H9 (cell line): ENCODE data around the gene SHROOM1. TPM values are rescaled to one million over a fixed set of nuclear protein-coding genes. Genes with fewer than 3 reads are reported as not detected.
A peak's percentile ranks its signal among the peaks of the same experiment; 100 is the strongest.

Experiments
- DNase-seq: peaks from one replicate; pipeline ENCODE4 v3.0.0-alpha.2; 2017
- H2AFZ ChIP-seq: one replicate; pipeline ENCODE4 v1.6.1; 2013; ENCODE audit warnings: mild to moderate bottlenecking, low read length, control low read depth, moderate library complexity
- H2AK5ac ChIP-seq: 2 replicates; pipeline ENCODE4 v1.6.1; 2013; ENCODE audit warnings: low read length, control low read depth, mixed read lengths; ENCODE audit not compliant: insufficient read length
- H2BK120ac ChIP-seq: one replicate; pipeline ENCODE4 v1.6.1; 2013; ENCODE audit warnings: low read depth, mild to moderate bottlenecking, low read length, control low read depth, inconsistent platforms; ENCODE audit not compliant: poor library complexity, severe bottlenecking
- H2BK12ac ChIP-seq: 2 replicates; pipeline ENCODE4 v1.6.1; 2013; ENCODE audit warnings: low read length, control low read depth, mixed read lengths, low read depth; ENCODE audit not compliant: insufficient read length
- H2BK15ac ChIP-seq: 2 replicates; pipeline ENCODE4 v1.6.1; 2013; ENCODE audit warnings: low read depth, low read length, control low read depth
- H2BK20ac ChIP-seq: one replicate; pipeline ENCODE4 v1.6.1; 2013; ENCODE audit warnings: low read depth, mild to moderate bottlenecking, low read length, control low read depth, inconsistent platforms; ENCODE audit not compliant: poor library complexity, severe bottlenecking
- H2BK5ac ChIP-seq: 2 replicates; pipeline ENCODE4 v1.6.1; 2013; ENCODE audit warnings: low read length, control low read depth, mixed read lengths; ENCODE audit not compliant: insufficient read length
- H3K14ac ChIP-seq: 2 replicates; pipeline ENCODE4 v1.6.1; 2013; ENCODE audit warnings: low read length, control low read depth; ENCODE audit not compliant: insufficient read depth
- H3K18ac ChIP-seq: 2 replicates; pipeline ENCODE4 v1.6.1; 2013; ENCODE audit warnings: low read depth, mild to moderate bottlenecking, mixed read lengths, low read length, control low read depth; ENCODE audit not compliant: insufficient read length
- H3K23ac ChIP-seq: 2 replicates; pipeline ENCODE4 v1.6.1; 2013; ENCODE audit warnings: low read length, control low read depth, mixed read lengths, low read depth; ENCODE audit not compliant: insufficient read length
- H3K23me2 ChIP-seq: 2 replicates; pipeline ENCODE4 v1.6.1; 2013; ENCODE audit warnings: low read depth, mild to moderate bottlenecking, mixed read lengths, low read length, control low read depth; ENCODE audit not compliant: insufficient read length, poor library complexity, severe bottlenecking
- H3K27ac ChIP-seq: 2 replicates; pipeline ENCODE4 v1.5.1; 2013; ENCODE audit warnings: low read length, control low read depth, mixed read lengths, low read depth; ENCODE audit not compliant: insufficient read length
- H3K27me3 ChIP-seq: 2 replicates; pipeline ENCODE4 v1.6.1; 2013; ENCODE audit warnings: low read length, control low read depth, inconsistent platforms; ENCODE audit not compliant: insufficient read depth
- H3K4ac ChIP-seq: 2 replicates; pipeline ENCODE4 v1.6.1; 2013; ENCODE audit warnings: low read depth, mild to moderate bottlenecking, control low read depth, inconsistent platforms, low read length, moderate library complexity
- H3K4me1 ChIP-seq: 2 replicates; pipeline ENCODE4 v1.6.1; 2013; ENCODE audit warnings: low read length, control low read depth, inconsistent platforms; ENCODE audit not compliant: insufficient read depth
- H3K4me2 ChIP-seq: 2 replicates; pipeline ENCODE4 v1.6.1; 2013; ENCODE audit warnings: low read length, control low read depth, mixed read lengths; ENCODE audit not compliant: insufficient read length, insufficient read depth
- H3K56ac ChIP-seq: 2 replicates; pipeline ENCODE4 v1.6.1; 2013; ENCODE audit warnings: low read depth, mild to moderate bottlenecking, mixed read lengths, low read length, control low read depth; ENCODE audit not compliant: insufficient read length
- H3K79me1 ChIP-seq: 2 replicates; pipeline ENCODE4 v1.6.1; 2013; ENCODE audit warnings: low read depth, mild to moderate bottlenecking, moderate library complexity, low read length, control low read depth, inconsistent platforms; ENCODE audit not compliant: insufficient read depth, poor library complexity, severe bottlenecking
- H3K79me2 ChIP-seq: 2 replicates; pipeline ENCODE4 v1.6.1; 2013; ENCODE audit warnings: low read length, control low read depth, inconsistent platforms; ENCODE audit not compliant: insufficient read depth
- H3K9ac ChIP-seq: 2 replicates; pipeline ENCODE4 v1.6.1; 2013; ENCODE audit warnings: low read length, control low read depth, mixed read lengths; ENCODE audit not compliant: insufficient read length; ENCODE audit errors: extremely low read depth
- H3K9me3 ChIP-seq: one replicate; pipeline ENCODE4 v1.6.1; 2013; ENCODE audit warnings: low read depth, low read length, inconsistent platforms; ENCODE audit not compliant: control insufficient read depth
- H3T11ph ChIP-seq: one replicate; pipeline ENCODE4 v1.6.1; 2013; ENCODE audit warnings: mild to moderate bottlenecking, low read length, control low read depth, inconsistent platforms
- H4K20me1 ChIP-seq: one replicate; pipeline ENCODE4 v1.6.1; 2013; ENCODE audit not compliant: control insufficient read depth, insufficient read length, insufficient read depth
- H4K5ac ChIP-seq: 2 replicates; pipeline ENCODE4 v1.6.1; 2013; ENCODE audit warnings: low read depth, mild to moderate bottlenecking, mixed read lengths, low read length, control low read depth; ENCODE audit not compliant: insufficient read length
- H4K8ac ChIP-seq: replicated peaks from 2 replicates; pipeline ENCODE4 v1.6.1; 2013; ENCODE audit warnings: low read length, control low read depth, mixed read lengths, low read depth; ENCODE audit not compliant: insufficient read length
- H4K91ac ChIP-seq: 2 replicates; pipeline ENCODE4 v1.6.1; 2013; ENCODE audit warnings: low read depth, mild to moderate bottlenecking, moderate library complexity, mixed read lengths, low read length, control low read depth; ENCODE audit not compliant: insufficient read length
- H3K27ac Mint-ChIP-seq, 3 experiments: 2 replicates in 2 of 3; 3 replicates in 1 of 3; pipeline ENCODE4 v1.8.0; 2020 to 2021; ENCODE audit warnings: mixed read lengths in 3 of 3, mild to moderate bottlenecking in 1 of 3, moderate library complexity in 1 of 3
- H3K27me3 Mint-ChIP-seq: 2 replicates; pipeline ENCODE4 v1.8.0; 2021; ENCODE audit warnings: low read depth, mild to moderate bottlenecking, moderate library complexity, mixed read lengths
- H3K36me3 Mint-ChIP-seq, 3 experiments: 2 replicates in 2 of 3; 3 replicates in 1 of 3; pipeline ENCODE4 v1.8.0; 2020 to 2021; ENCODE audit warnings: low read depth in 3 of 3, mixed read lengths in 3 of 3; ENCODE audit not compliant: insufficient read depth in 1 of 3
- H3K4me1 Mint-ChIP-seq, 2 experiments: 2 replicates each; pipeline ENCODE4 v1.8.0; 2020; ENCODE audit warnings: mixed read lengths in 2 of 2
- H3K4me3 Mint-ChIP-seq, 2 experiments: 2 replicates in 1 of 2; 3 replicates in 1 of 2; pipeline ENCODE4 v1.8.0; 2020 to 2021; ENCODE audit warnings: mild to moderate bottlenecking in 2 of 2, mixed read lengths in 2 of 2, moderate library complexity in 1 of 2
- H3K9me3 Mint-ChIP-seq, 2 experiments: 2 replicates in 1 of 2; 3 replicates in 1 of 2; pipeline ENCODE4 v1.8.0; 2020; ENCODE audit warnings: mild to moderate bottlenecking in 2 of 2, mixed read lengths in 2 of 2, moderate library complexity in 1 of 2
- WGBS: extraction: QIAGEN DNeasy Blood & Tissue Kit; methylation state at CpG from one replicate; pipeline ENCODE4 v1.1.7; 2013; ENCODE audit warnings: missing lambda C conversion rate, low lambda C conversion rate, mixed read lengths; ENCODE audit not compliant: insufficient read length; ENCODE audit errors: extremely low coverage; 5-methylcytosine and 5-hydroxymethylcytosine counted together
- total RNA-seq: library from RNA; stranded (reverse); gene quantifications from 2 replicates; pipeline ENCODE4 v1.2.1, GENCODE V29; 2021
- TF ChIP-seq, protein P1 (sequence below): fragments of 200-600 bp; sonication (generic); conservative IDR thresholded peaks from 3 replicates; pipeline ENCODE4 v1.8.0; 2021; ENCODE audit warnings: antibody characterized with exemption, mild to moderate bottlenecking

The SHROOM1 gene
- total RNA-seq, 1 experiment from 2014 or later, result 7.0 TPM

DNA sequence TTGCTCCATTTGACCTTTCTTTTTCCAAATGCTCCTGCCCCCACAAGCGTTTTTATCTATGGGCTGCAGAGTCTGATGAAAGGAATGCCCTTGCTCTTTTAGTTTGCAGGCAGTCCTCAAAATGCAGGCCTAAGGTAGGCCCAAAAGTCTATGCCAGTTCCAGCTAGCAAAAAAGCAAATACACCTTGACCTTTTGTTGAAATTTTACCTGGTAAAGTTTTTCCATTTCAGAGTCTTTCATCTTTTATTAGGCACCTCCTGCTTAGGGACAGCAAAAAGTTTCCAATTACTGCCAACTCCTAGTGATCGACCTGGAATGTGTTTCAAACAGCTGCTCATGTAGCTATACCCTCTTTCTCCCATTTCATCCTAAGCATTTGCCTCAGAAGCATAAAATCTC is 40.4 kb upstream of the SHROOM1 start:
- no peaks in the 10 kb centered on the region for H3K79me1 ChIP-seq
- peaks cover 3% of the 10 kb centered on the region; the same call in 1 of the 2 replicates for H3K79me2 ChIP-seq
- H2BK12ac ChIP-seq, result no peak overlapping the region
- Mint-ChIP-seq H3K4me1 (peaks cover 9 to 11% of the 10 kb centered on the region in 2 experiments), H3K36me3 (peaks cover 15 to 36% (median 24%) of the 10 kb centered on the region in 3 experiments), H3K27ac (peak overlapping the region; percentile 34 to 76 (median 52); a peak in 2 of 7 replicates), H3K9me3 (peaks cover 0 to 4% of the 10 kb centered on the region in 2 experiments; a peak in 1 of 5 replicates), H3K27me3 (no peaks in the 10 kb centered on the region), H3K4me3 (no peak overlapping the region)
- H2BK120ac ChIP-seq, result no peak overlapping the region
- no peak overlapping the region for H2BK5ac ChIP-seq
- TF ChIP-seq, protein P1, sequence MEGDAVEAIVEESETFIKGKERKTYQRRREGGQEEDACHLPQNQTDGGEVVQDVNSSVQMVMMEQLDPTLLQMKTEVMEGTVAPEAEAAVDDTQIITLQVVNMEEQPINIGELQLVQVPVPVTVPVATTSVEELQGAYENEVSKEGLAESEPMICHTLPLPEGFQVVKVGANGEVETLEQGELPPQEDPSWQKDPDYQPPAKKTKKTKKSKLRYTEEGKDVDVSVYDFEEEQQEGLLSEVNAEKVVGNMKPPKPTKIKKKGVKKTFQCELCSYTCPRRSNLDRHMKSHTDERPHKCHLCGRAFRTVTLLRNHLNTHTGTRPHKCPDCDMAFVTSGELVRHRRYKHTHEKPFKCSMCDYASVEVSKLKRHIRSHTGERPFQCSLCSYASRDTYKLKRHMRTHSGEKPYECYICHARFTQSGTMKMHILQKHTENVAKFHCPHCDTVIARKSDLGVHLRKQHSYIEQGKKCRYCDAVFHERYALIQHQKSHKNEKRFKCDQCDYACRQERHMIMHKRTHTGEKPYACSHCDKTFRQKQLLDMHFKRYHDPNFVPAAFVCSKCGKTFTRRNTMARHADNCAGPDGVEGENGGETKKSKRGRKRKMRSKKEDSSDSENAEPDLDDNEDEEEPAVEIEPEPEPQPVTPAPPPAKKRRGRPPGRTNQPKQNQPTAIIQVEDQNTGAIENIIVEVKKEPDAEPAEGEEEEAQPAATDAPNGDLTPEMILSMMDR, result no peak
- no CpG with 5 or more reads among the region's 2 CpGs for WGBS
- no peaks in the 10 kb centered on the region for H3K27me3 ChIP-seq
- H3T11ph ChIP-seq, result no peak overlapping the region
- no peak overlapping the region for H2AFZ ChIP-seq
- H4K8ac ChIP-seq, result no peak overlapping the region
- no peak overlapping the region for H4K91ac ChIP-seq
- H3K56ac ChIP-seq, result no peak overlapping the region
- DNase-seq, result no peak
- H3K14ac ChIP-seq, result no peak overlapping the region
- no peak overlapping the region for H3K18ac ChIP-seq
- no peak overlapping the region for H2BK15ac ChIP-seq
- no peak overlapping the region for H4K5ac ChIP-seq
- H3K4me1 ChIP-seq, result no peaks in the 10 kb centered on the region; the same call in 1 of the 2 replicates
- no peak overlapping the region for H3K23ac ChIP-seq
- H2AK5ac ChIP-seq, result no peak overlapping the region
- no peak overlapping the region for H3K27ac ChIP-seq
- H3K23me2 ChIP-seq, result peaks cover 4% of the 10 kb centered on the region
- no peaks in the 10 kb centered on the region for H4K20me1 ChIP-seq
- no peak overlapping the region for H3K4me2 ChIP-seq
- H3K4ac ChIP-seq, result no peak overlapping the region
- H3K9me3 ChIP-seq, result no peaks in the 10 kb centered on the region
- no peak overlapping the region for H2BK20ac ChIP-seq
- H3K9ac ChIP-seq, result no peak overlapping the region
